Measurements from ENCODE around the gene APBA1. TPM values are rescaled to one million over a fixed set of nuclear protein-coding genes. Genes with fewer than 3 reads are reported as not detected.

APBA1 gene
- total RNA-seq, 4 donors from 2014 or later: 4.3 to 11.8 (median 8.4) TPM

DNA sequence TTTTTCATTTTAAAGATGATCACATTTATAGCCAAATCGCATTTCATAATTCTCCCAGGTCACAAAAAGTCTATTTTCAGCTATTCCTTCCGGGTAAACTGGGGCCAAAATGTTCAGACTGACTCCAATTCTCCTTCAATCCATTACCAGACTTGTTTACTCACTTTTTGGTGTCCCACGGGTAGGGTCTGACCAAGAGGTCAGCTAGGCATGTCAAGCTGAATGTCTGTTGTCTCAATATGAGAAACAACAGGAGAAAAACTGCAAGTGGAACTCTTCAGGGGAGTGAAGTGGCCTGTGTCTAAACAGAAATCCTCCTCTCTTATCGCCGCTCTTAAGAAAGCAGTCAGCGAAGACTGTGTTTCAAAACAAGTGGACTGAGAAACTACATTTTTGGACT lies 171.3 kb downstream of the APBA1 start:
- no peak for ATAC-seq (ENCODE audit: low FRiP score)
- DNase-seq (ENCODE audit: low spot score): no peak
- TF ChIP-seq, protein P1, sequence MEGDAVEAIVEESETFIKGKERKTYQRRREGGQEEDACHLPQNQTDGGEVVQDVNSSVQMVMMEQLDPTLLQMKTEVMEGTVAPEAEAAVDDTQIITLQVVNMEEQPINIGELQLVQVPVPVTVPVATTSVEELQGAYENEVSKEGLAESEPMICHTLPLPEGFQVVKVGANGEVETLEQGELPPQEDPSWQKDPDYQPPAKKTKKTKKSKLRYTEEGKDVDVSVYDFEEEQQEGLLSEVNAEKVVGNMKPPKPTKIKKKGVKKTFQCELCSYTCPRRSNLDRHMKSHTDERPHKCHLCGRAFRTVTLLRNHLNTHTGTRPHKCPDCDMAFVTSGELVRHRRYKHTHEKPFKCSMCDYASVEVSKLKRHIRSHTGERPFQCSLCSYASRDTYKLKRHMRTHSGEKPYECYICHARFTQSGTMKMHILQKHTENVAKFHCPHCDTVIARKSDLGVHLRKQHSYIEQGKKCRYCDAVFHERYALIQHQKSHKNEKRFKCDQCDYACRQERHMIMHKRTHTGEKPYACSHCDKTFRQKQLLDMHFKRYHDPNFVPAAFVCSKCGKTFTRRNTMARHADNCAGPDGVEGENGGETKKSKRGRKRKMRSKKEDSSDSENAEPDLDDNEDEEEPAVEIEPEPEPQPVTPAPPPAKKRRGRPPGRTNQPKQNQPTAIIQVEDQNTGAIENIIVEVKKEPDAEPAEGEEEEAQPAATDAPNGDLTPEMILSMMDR (IDR thresholded peaks at IDR 0.05): no peak

- TF ChIP-seq, protein P1 (IDR thresholded peaks at IDR 0.05): no peak
- DNase-seq (ENCODE audit: low spot score): no peak
- ATAC-seq (ENCODE audit: low FRiP score): no peak
These were observed 172.2 kb downstream of the APBA1 start for GRCh38 chr9:69499959-69500358.

GRCh38 chr9:69499407-69499806 lies 172.8 kb downstream of the APBA1 start:
- ATAC-seq (ENCODE audit: low FRiP score): no peak

DNA sequence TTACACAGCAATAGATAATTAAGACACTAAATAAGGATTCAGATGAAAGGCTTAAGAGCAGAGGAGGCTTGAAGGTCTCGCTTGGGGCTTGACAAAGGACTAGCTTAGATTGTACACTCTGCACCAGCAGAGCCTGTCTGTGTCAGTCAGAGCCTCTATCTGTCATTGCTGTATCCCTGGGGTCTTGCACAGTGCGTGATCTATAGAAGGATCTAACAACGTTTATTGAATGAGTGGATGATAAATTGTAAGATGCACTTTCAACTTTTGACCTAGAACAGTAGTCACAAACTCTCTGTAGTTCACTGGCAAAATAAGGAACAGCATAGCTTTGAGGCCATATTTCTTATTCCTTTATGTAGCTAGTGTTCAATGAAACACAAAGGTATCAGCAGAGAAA lies 173.7 kb downstream of the APBA1 start:
- DNase-seq (ENCODE audit: low spot score) (no peak), ATAC-seq (ENCODE audit: low FRiP score) (no peak)
- TF ChIP-seq, protein P1 (IDR thresholded peaks at IDR 0.05): no peak

More at GRCh38 chr9:69499407-69499806, 172.8 kb downstream of the APBA1 start:
- DNase-seq (ENCODE audit: low spot score): no peak
- TF ChIP-seq, protein P1 (IDR thresholded peaks at IDR 0.05): no peak

DNA sequence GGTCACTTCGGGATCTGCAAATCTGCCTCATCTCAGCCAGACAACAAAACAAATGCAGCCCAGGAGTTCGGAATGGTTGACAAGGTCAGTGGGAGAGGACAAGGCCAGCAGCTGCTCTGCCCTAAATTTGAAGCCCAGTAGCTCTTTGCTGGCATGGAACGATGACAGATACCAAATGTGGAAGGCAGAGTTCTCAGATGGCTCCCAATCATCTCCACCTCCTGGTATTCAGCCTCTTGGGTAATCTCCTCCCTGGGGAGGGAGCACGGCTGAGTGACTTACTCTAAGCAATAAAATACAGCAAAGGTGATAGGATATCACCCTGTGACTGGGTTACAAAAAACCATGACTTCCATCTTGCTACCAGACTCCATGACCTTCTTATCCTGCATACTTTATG lies 174.4 kb downstream of the APBA1 start:
- ATAC-seq (ENCODE audit: low FRiP score) (no peak), DNase-seq (ENCODE audit: low spot score) (no peak)
- TF ChIP-seq, protein P1 (IDR thresholded peaks at IDR 0.05): no peak

GRCh38 chr9:69496846-69497450 lies 175.2 kb downstream of the APBA1 start:
- ATAC-seq (ENCODE audit: low FRiP score) (no peak), DNase-seq (ENCODE audit: low spot score) (no peak)
- TF ChIP-seq, protein P1 (IDR thresholded peaks at IDR 0.05): no peak

- DNase-seq (ENCODE audit: low spot score) (no peak), ATAC-seq (ENCODE audit: low FRiP score) (no peak)
- TF ChIP-seq, protein P1 (IDR thresholded peaks at IDR 0.05): no peak
These were observed 176.9 kb downstream of the APBA1 start for GRCh38 chr9:69495296-69495695.

Data from omental fat pad (tissue), 4 donors.